GM12874 (cell line): ENCODE results near the gene CES2.

Experiments
- CTCF ChIP-seq: IDR thresholded peaks from 2 replicates; pipeline ENCODE4 v1.5.1; 2011; ENCODE audit warnings: low read depth, mild to moderate bottlenecking, control low read depth, low read length, moderate library complexity; ENCODE audit not compliant: insufficient read depth

CES2 gene

DNA sequence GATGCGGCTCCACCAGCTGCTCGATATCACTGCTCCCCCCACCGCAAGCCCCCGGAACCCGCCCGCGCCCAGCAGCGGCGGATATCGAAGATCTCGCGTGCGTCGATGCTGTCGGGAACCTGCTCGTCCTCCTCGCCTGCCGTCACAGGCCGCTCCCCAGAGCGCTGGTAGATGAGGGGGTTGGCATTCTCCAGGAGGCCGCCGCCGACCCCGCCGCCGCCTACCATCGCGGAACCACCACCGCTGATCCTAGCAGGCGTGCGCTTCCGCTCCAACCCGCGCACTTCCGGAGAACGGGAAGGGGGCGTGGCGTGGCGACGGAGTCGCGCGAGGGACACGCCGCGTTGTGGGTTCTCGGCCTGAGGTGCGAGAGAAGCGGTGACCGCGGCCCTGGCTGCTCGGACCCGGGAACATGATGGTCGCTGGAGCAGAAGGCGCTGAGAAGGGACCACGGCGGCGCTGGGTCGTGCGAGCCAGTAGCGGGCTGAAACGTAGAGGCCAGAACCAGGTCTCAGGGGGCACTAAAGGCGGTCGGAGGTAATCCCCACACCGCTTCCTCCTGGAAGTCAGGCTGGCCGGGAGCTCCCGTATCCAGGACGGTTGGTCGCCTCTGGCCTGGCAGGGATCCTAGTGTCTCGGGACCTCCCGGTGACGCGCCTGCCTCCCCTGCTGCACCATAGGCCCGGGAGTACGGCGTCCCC lies 1.0 kb upstream of the CES2 start, which contains the start of gene CIAO2B:
CIAO2B (minus strand) TSS at position 265 of the 701 bp plus-strand sequence; CDS start at position 227, 38 bp downstream.
- no peak for TF ChIP-seq CTCF

DNA sequence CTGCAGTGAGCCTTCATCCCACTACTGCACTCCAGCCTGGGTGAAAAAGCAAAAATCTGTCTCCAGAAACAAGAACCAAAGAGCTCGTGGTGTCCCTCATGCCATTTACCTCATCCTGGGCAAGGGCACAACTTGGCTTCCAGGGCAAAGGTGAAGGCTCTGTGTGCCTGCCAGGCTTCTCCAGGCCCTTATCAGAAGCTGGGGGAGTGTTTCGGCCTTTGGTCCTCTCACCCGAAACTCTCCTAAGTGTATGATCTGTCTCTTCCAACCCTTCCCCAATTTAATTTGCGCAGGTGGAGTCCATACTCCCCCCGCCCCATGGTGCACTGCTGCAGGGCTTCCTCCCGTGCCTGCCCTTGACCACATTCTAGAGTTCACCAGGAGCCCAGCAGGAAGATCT lies 1.1 kb downstream of the CES2 start:
- no peak for TF ChIP-seq CTCF

DNA sequence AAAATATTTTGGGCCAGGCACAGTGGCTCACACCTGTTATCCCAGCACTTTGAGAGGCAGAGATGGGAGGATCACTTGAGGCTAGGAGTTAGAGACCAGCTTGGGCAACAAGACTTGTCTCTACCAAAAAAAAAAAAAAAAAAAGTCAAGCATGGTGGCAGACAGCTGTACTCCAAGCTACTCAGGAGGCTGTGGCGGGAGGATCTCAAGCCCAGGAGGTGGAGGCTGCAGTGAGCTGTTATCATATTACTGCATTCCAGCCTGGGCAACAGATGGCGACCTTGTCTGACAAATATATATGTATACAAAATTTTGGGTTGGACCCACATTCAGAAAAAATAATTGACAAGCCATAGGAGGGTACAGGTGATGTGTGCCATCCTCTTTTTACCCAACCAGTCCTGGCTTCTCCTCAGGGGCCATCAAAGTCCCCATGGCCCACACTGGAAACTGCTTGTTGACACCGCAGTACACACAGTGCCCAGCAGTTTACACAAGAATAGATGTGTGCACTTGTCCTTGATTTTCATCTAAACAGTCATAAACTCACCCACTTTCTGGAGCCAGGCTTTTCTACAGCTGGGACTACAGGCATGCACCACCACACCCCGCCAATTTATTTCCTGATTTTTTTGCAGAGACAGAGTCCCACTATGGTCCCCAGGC lies 1.7 kb downstream of the CES2 start:
- TF ChIP-seq CTCF, result no peak

DNA sequence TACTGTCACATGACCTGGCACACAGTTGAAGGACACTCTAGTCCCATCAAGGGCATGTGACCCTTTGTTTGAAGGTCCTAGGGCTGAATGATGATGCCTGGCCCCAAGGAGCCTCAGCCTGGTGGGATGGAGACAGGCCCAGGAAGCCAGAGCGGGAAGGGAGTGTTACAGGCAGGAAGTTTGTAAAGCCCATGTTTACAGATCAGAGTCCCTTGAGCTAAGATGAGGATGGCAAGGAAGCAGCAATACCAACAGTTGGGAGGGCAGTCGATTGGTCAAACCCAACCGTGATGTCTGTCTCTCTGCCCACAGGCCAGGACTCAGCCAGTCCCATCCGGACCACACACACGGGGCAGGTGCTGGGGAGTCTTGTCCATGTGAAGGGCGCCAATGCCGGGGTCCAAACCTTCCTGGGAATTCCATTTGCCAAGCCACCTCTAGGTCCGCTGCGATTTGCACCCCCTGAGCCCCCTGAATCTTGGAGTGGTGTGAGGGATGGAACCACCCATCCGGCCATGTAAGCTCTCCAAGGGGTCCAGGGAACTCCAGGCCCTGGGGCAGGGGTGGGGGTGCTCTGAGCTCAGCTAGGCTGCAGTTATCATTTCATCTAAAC lies 2.5 kb downstream of the CES2 start:
- no peak for TF ChIP-seq CTCF

- no peak for TF ChIP-seq CTCF
Measured at GRCh38 chr16:66939366-66939765, 4.0 kb downstream of the CES2 start.

GRCh38 chr16:66940236-66940635 lies 4.9 kb downstream of the CES2 start:
- TF ChIP-seq CTCF, result no peak

DNA sequence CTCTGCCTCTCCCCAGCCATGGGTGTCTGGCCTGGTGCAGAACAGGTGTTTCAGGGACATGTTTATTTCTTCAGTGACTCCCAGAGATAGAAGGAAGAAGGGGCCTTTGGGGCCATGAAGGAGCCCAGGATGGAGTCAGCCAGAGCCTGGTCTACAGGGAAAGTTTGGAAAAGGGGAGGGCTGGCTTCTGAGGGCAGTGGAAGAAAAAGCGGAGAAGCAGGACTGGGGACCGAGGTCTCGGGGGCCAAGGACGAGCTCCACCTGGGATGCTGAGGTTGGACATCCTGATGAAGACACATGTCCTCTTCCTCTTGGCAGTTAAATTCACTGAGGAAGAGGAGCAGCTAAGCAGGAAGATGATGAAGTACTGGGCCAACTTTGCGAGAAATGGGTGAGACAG lies 7.7 kb downstream of the CES2 start:
- no peak for TF ChIP-seq CTCF
